ENCODE results near the gene WASL.

DNA sequence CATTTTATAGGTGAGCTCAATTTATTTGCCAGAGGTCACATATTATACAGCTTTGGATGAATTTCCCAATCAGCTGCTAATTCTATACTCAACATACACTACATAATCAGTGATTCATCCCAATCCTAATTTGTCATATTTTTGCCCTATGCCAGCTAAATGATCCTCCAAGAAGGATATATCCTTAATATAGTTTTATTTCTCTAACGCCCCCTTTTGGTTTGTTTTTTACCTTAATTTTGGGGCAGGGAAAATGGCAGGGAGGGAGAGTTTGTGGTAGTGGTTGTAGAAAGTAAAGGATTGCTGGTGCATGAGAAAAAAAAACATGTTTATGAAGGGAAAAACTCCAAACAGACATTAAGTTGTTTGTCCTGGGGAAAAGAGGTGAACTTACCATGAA is 31.9 kb downstream of the WASL start:
- no peak for TF ChIP-seq POLR2A (IDR thresholded peaks at IDR 0.05; ENCODE audit: low read length)
- no peak for TF ChIP-seq GATA1 (IDR thresholded peaks at IDR 0.05; ENCODE audit: low read depth, low read length)

Data from erythroblast (primary cell).